HUES6 (cell line): Measurements from ENCODE around the gene NEURL3.
A peak's percentile ranks its signal among the peaks of the same experiment; 100 is the strongest.

ENCODE experiments used
- H3K27ac ChIP-seq: 2 replicates; pipeline ENCODE4 v1.7.0; 2013; ENCODE audit warnings: low read depth, mild to moderate bottlenecking, low read length, inconsistent platforms
- H3K27me3 ChIP-seq: 2 replicates; pipeline ENCODE4 v1.6.1; 2013; ENCODE audit warnings: low read length; ENCODE audit not compliant: control insufficient read depth, insufficient read depth
- H3K36me3 ChIP-seq: 2 replicates; pipeline ENCODE4 v1.6.1; 2013; ENCODE audit warnings: low read length; ENCODE audit not compliant: control insufficient read depth, insufficient read depth
- H3K4me1 ChIP-seq: 2 replicates; pipeline ENCODE4 v1.6.1; 2013; ENCODE audit warnings: low read length; ENCODE audit not compliant: control insufficient read depth, insufficient read depth
- H3K4me3 ChIP-seq: 2 replicates; pipeline ENCODE4 v1.5.1; 2013; ENCODE audit warnings: low read depth, low read length
- H3K9ac ChIP-seq: one replicate; pipeline ENCODE4 v1.6.1; 2013; ENCODE audit warnings: mild to moderate bottlenecking, low read length
- H3K9me3 ChIP-seq: 2 replicates; pipeline ENCODE4 v1.6.1; 2013; ENCODE audit warnings: low read depth, low read length; ENCODE audit not compliant: control insufficient read depth, insufficient read depth

NEURL3 gene

GRCh38 chr2:96510931-96511595 is 5.9 kb upstream of the NEURL3 start:
- no peak overlapping the region for H3K27ac ChIP-seq
- no peak overlapping the region for H3K4me3 ChIP-seq
- H3K4me1 ChIP-seq: peaks cover 9% of the 10 kb centered on the region; the same call in 1 of the 2 replicates
- H3K36me3 ChIP-seq: no peaks in the 10 kb centered on the region
- H3K9ac ChIP-seq: no peak overlapping the region
- H3K27me3 ChIP-seq: peaks cover 27% of the 10 kb centered on the region
- no peaks in the 10 kb centered on the region for H3K9me3 ChIP-seq

- Histone ChIP-seq H3K9me3 (no peaks in the 10 kb centered on the region), H3K9ac (no peak overlapping the region), H3K36me3 (no peaks in the 10 kb centered on the region), H3K4me3 (peak overlapping the region; percentile 45), H3K27ac (no peak overlapping the region), H3K4me1 (peaks cover 16% of the 10 kb centered on the region), H3K27me3 (peaks cover 27% of the 10 kb centered on the region)
Measured at GRCh38 chr2:96509847-96510230, 4.7 kb upstream of the NEURL3 start.

- H3K4me3 ChIP-seq: peak overlapping the region; percentile 45
Measured at GRCh38 chr2:96509114-96509846, 4.1 kb upstream of the NEURL3 start.

GRCh38 chr2:96508521-96509113 is 3.5 kb upstream of the NEURL3 start:
- peaks cover 27% of the 10 kb centered on the region for H3K27me3 ChIP-seq
- H3K4me1 ChIP-seq: peaks cover 16% of the 10 kb centered on the region
- H3K4me3 ChIP-seq: peak overlapping the region; percentile 18; the same call in 1 of the 2 replicates
- no peak overlapping the region for H3K27ac ChIP-seq
- no peaks in the 10 kb centered on the region for H3K9me3 ChIP-seq
- H3K9ac ChIP-seq: no peak overlapping the region
- H3K36me3 ChIP-seq: no peaks in the 10 kb centered on the region

More at GRCh38 chr2:96509114-96509846, 4.1 kb upstream of the NEURL3 start:
- peaks cover 27% of the 10 kb centered on the region for H3K27me3 ChIP-seq
- peaks cover 16% of the 10 kb centered on the region for H3K4me1 ChIP-seq
- no peak overlapping the region for H3K9ac ChIP-seq
- no peaks in the 10 kb centered on the region for H3K9me3 ChIP-seq
- H3K27ac ChIP-seq: no peak overlapping the region
- no peaks in the 10 kb centered on the region for H3K36me3 ChIP-seq

GRCh38 chr2:96507957-96508520 is 2.9 kb upstream of the NEURL3 start:
- Histone ChIP-seq H3K9ac (no peak overlapping the region), H3K27me3 (peaks cover 27% of the 10 kb centered on the region), H3K27ac (no peak overlapping the region), H3K4me1 (peaks cover 16% of the 10 kb centered on the region), H3K36me3 (no peaks in the 10 kb centered on the region), H3K9me3 (no peaks in the 10 kb centered on the region), H3K4me3 (peak overlapping the region; percentile 18; the same call in 1 of the 2 replicates)

GRCh38 chr2:96506907-96507240 is 1.7 kb upstream of the NEURL3 start:
- peaks cover 17% of the 10 kb centered on the region for H3K4me1 ChIP-seq
- no peaks in the 10 kb centered on the region for H3K36me3 ChIP-seq
- no peak overlapping the region for H3K4me3 ChIP-seq
- H3K9me3 ChIP-seq: no peaks in the 10 kb centered on the region
- H3K27me3 ChIP-seq: peaks cover 27% of the 10 kb centered on the region
- H3K9ac ChIP-seq: no peak overlapping the region
- no peak overlapping the region for H3K27ac ChIP-seq

GRCh38 chr2:96506016-96506906 is 1.1 kb upstream of the NEURL3 start:
- H3K27ac ChIP-seq: no peak overlapping the region

GRCh38 chr2:96503637-96504243 is 1.4 kb downstream of the NEURL3 start:
- peaks cover 6% of the 10 kb centered on the region for H3K27me3 ChIP-seq
- no peaks in the 10 kb centered on the region for H3K36me3 ChIP-seq
- no peak overlapping the region for H3K27ac ChIP-seq
- no peaks in the 10 kb centered on the region for H3K9me3 ChIP-seq
- H3K4me1 ChIP-seq: peaks cover 17% of the 10 kb centered on the region
- H3K4me3 ChIP-seq: no peak overlapping the region
- no peak overlapping the region for H3K9ac ChIP-seq

More at GRCh38 chr2:96506016-96506906, 1.1 kb upstream of the NEURL3 start:
- no peaks in the 10 kb centered on the region for H3K9me3 ChIP-seq
- H3K4me3 ChIP-seq: no peak overlapping the region
- peaks cover 23% of the 10 kb centered on the region for H3K4me1 ChIP-seq
- no peaks in the 10 kb centered on the region for H3K36me3 ChIP-seq
- no peak overlapping the region for H3K9ac ChIP-seq
- H3K27me3 ChIP-seq: peaks cover 27% of the 10 kb centered on the region

- H3K4me3 ChIP-seq: no peak overlapping the region
- no peaks in the 10 kb centered on the region; the same call in 1 of the 2 replicates for H3K27me3 ChIP-seq
- H3K9me3 ChIP-seq: no peaks in the 10 kb centered on the region
- no peak overlapping the region for H3K27ac ChIP-seq
- no peak overlapping the region for H3K9ac ChIP-seq
- no peaks in the 10 kb centered on the region for H3K36me3 ChIP-seq
- peaks cover 17% of the 10 kb centered on the region for H3K4me1 ChIP-seq
Measured at GRCh38 chr2:96502891-96503636, 2.1 kb downstream of the NEURL3 start.
